ENCODE measurements around the gene CHRND. TPM values are rescaled to one million over a fixed set of nuclear protein-coding genes. Genes with fewer than 3 reads are reported as not detected.
"Not testable (repeated sequence)": the region's sequence is repeated elsewhere in the genome, so short reads cannot be mapped to it uniquely, and the experiment has no call there.

The CHRND gene
- total RNA-seq, 1 donor from 2014 or later: not detected

GRCh38 chr2:232524771-232525170 lies 1.2 kb upstream of the CHRND start:
- no peak for DNase-seq (ENCODE audit: low spot score)
- no peak for ATAC-seq

- DNase-seq (ENCODE audit: low spot score) (no peak), ATAC-seq (no peak)
Measured at GRCh38 chr2:232525199-232525598, 761 bp upstream of the CHRND start.

DNA sequence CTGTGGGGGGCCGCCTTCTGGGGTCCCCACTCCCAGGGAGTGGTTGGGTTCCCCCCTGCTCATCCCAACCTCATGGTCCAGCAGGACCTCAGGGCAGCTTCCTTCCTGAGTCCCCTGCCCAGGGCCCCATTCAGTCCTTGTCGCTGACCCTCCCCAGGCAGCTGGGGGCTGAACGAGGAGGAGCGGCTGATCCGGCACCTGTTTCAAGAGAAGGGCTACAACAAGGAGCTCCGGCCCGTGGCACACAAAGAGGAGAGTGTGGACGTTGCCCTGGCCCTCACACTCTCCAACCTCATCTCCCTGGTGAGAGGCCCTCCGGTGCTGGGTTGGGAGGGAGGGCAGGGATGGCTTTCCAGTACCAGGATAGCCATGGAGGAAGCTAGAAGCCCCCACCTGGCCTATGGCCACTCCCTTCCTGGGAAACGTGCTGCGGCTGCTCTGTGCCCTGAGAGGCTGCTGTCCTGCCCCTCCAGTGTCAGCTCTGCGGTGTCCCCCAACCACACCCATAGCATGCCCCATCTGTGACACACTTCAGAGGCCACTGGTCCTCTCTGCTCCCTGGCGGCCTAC lies 497 bp downstream of the CHRND start:
- DNase-seq (ENCODE audit: low spot score): no peak
- no peak for ATAC-seq

DNA sequence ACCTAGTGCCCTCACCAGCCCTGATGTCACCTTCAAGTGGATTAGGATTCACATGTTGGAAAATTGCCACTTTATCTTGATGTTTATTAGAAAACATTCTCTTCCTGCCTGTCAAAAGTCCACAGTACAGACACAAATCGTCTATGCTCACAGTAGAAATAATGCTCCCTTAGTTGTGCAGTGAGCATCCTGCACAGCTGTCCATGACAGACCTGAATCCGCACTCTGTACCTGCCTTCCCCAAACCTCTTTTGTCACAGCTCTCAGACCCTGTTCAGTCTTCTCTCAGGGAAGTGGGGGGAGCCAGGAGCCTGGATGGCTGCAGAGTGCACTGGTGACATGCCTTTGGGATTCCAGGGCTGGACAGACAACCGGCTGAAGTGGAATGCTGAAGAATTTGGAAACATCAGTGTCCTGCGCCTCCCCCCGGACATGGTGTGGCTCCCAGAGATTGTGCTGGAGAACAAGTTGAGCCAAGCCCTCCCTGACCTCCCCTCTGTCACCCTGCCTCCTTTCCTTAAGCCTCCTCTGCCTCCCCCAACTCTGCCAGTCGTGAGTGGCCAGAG lies 2.0 kb downstream of the CHRND start:
- ATAC-seq (no peak), DNase-seq (ENCODE audit: low spot score) (no peak)

GRCh38 chr2:232528746-232529460 lies 2.9 kb downstream of the CHRND start:
- no peak for ATAC-seq
- no peak for DNase-seq (ENCODE audit: low spot score)

DNA sequence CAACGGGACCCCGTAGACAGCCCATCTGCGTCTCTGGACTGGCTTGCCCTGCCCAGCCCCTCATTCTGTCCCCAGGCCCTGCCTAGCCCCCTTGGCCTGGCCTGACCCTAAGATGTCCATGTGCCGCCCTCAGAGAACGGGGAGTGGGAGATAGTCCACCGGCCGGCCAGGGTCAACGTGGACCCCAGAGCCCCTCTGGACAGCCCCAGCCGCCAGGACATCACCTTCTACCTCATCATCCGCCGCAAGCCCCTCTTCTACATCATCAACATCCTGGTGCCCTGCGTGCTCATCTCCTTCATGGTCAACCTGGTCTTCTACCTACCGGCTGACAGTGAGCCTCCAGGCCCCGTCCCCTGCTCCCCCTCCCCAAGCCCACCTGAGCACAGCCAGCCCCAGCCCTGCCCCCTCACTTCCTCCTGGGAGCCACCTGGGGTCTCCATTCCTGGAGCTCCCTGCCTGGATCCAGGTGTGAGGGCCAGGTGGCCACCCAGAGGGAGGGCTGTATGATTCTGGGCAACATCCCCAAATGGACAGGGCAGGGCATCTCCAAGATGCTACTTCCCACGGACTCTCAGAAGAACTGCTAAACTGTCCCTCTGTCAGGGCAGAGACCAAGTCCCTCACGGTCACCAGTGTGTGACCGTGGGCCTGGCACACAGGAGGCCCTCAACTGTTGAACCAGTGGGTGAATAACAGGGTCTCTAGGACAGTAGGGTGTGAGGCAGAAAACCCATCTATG lies 4.0 kb downstream of the CHRND start:
- DNase-seq (ENCODE audit: low spot score): no peak
- ATAC-seq: no peak

- ATAC-seq: no peak
- no peak for DNase-seq (ENCODE audit: low spot score)
Measured at GRCh38 chr2:232530626-232531260, 4.8 kb downstream of the CHRND start.

DNA sequence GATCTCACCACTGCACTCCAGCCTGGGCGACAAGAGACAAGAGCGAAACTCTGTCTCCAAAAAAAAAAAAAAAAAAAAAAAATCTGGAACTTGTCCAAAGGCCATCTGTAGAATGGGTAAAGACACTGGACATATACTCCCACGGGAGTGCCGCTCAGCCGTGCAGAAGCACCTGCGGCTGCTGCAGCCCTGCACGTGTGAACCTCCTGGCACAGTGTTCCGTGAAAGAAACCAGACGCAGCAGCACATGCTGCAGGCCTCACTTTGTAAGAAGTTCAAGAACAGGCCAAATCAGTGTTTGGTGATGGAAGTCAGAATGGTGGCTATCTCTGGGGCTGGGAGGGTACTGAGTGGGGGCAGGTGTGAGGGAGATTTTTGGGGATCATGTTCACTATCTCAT lies 6.5 kb downstream of the CHRND start:
- ATAC-seq (no peak), DNase-seq (ENCODE audit: low spot score) (no peak)

DNA sequence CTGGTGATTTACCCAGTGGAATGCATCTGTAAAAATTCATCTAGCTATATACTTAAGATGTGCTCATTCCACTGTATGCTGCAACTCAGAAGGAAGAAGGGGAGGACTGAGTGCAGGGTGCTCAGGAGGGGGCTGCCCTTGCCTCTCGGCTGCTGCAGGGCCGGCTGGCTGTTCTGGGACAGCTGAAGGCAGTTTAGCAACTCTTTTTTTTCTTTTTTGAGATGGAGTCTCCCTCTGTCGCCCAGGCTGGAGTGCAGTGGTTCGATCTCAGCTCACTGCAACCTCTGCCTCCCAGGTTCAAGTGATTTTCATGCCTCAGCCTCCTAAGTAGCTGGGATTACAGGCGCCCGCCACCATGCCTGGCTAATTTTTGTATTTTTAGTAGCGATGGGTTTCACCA lies 6.9 kb downstream of the CHRND start:
- ATAC-seq; DNase-seq (ENCODE audit: low spot score): not testable (repeated sequence)

DNA sequence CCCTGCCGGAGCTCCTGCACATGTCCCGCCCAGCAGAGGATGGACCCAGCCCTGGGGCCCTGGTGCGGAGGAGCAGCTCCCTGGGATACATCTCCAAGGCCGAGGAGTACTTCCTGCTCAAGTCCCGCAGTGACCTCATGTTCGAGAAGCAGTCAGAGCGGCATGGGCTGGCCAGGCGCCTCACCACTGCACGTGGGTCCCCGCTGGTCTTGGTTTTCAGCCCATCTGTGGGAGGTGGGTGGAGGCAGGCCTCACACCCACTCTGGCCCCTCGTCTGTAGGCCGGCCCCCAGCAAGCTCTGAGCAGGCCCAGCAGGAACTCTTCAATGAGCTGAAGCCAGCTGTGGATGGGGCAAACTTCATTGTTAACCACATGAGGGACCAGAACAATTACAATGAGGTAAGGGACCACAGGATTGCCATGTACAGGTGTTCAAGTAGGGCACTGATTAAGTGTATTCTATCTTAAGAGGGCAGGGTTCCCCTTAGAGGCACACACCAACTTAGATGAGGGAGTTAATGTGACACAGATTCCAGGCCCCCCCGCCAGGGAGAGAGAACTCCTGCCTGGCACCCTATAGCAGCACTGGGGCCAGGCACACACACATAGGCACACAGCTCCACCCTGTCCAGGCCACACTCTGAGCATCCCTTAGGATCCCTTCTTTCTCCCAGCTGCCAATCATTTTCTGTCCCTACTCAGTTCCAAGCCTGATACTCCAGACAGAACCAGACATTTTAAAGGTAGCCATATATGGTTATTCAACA lies 8.2 kb downstream of the CHRND start:
- ATAC-seq (no peak), DNase-seq (ENCODE audit: low spot score) (no peak)

GRCh38 chr2:232534940-232535651 lies 9.1 kb downstream of the CHRND start:
- no peak for DNase-seq (ENCODE audit: low spot score)
- ATAC-seq: no peak

DNA sequence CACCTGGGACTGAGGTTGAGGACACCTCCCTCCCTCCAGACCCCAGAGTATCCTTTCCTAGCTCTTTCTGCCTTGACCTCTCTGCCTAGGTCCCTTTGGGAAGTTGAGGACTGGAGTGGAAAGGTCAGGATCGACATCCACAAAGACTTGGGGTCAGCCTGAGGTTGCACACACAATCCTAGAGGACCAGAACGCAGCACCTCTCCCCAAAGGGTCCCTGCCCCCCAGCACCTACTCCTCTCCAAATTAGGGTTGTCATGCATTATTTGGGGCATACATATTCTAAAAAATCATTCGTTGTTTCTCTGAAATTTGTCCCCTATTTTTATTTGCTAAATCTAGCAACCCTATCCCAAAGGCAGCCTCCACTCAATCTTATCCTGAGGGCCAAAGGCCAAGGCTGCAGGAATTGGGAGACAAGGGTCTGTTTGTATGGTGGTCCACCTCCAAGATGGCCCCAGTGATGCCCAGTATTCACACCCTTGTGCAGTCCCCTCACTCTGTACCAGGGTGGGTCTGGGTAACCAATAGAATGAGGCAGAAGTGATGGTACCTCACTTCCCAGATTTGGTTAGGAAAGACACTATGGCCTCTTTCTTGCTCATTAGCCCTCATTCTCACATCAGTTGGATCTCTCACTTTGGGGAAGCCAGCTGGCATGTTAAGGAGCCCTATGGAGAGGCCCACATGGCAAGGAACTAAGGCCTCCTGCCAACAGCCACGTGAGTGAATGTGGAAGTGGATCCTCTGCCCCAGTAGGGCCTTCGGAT lies 10.0 kb downstream of the CHRND start:
- DNase-seq (ENCODE audit: low spot score): no peak
- ATAC-seq: no peak

DNA sequence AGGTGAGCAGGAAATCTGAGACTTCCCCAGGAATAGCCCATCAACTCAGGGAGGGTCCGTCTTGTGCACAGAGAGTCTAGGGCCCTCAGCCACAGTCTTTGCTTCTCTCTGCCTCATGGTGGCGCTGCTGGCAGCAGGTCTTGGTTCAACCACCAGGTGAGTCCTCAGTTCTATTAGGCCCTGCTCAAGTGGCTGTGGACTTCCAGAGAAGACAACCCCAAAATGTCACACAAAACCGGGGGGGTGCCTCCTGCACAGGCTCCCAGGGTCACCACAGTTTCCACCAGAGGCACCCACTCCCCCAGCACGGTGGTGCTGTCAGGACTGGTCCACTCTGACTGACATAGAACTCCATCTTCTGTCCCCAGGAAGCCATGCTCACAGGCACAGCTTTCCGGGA lies 11.1 kb downstream of the CHRND start:
- DNase-seq (ENCODE audit: low spot score) (no peak), ATAC-seq (no peak)

DNA sequence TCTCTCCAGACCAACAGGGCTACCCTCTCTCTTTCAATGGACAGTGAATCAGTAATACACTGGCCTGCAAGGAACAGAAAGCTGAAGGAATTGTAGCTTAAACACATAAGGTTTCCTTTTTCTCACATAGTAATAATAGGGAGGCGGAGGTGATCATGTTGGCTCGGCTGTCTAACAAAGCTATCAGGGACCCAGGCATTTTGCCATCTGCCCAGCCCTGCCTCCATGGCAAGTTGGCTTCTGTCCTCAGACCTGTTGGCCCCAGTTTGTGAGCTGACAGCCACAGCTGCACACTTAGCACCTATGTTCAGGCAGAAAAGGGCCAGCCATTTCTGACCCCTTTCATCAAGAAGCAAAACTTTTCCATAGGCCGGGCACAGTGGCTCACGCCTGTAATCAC lies 11.5 kb downstream of the CHRND start:
- ATAC-seq (peak; percentile 78), DNase-seq (ENCODE audit: low spot score) (peak; percentile 65)

GRCh38 chr2:232538671-232539070 lies 12.7 kb downstream of the CHRND start:
- ATAC-seq (peak; percentile 33), DNase-seq (ENCODE audit: low spot score) (no peak)

- DNase-seq (ENCODE audit: low spot score) (no peak), ATAC-seq (no peak)
Measured at GRCh38 chr2:232539298-232540231, 13.6 kb downstream of the CHRND start, which contains the start of gene CHRNG. CHRNG (plus strand) TSS chr2:232539692; CDS start chr2:232539748, 56 bp downstream.

- DNase-seq (ENCODE audit: low spot score) (no peak), ATAC-seq (no peak)
Measured at GRCh38 chr2:232540441-232541041, 14.6 kb downstream of the CHRND start.
